H9 (cell line): ENCODE data around the gene HIPK2. TPM values are rescaled to one million over a fixed set of nuclear protein-coding genes. Genes with fewer than 3 reads are reported as not detected.

Experiments used
- DNase-seq: peaks from one replicate; pipeline ENCODE4 v3.0.0-alpha.2; 2017
- H2AFZ ChIP-seq: one replicate; pipeline ENCODE4 v1.6.1; 2013; ENCODE audit warnings: mild to moderate bottlenecking, low read length, control low read depth, moderate library complexity
- H2AK5ac ChIP-seq: 2 replicates; pipeline ENCODE4 v1.6.1; 2013; ENCODE audit warnings: low read length, control low read depth, mixed read lengths; ENCODE audit not compliant: insufficient read length
- H2BK120ac ChIP-seq: one replicate; pipeline ENCODE4 v1.6.1; 2013; ENCODE audit warnings: low read depth, mild to moderate bottlenecking, low read length, control low read depth, inconsistent platforms; ENCODE audit not compliant: poor library complexity, severe bottlenecking
- H2BK12ac ChIP-seq: 2 replicates; pipeline ENCODE4 v1.6.1; 2013; ENCODE audit warnings: low read length, control low read depth, mixed read lengths, low read depth; ENCODE audit not compliant: insufficient read length
- H2BK15ac ChIP-seq: 2 replicates; pipeline ENCODE4 v1.6.1; 2013; ENCODE audit warnings: low read depth, low read length, control low read depth
- H2BK20ac ChIP-seq: one replicate; pipeline ENCODE4 v1.6.1; 2013; ENCODE audit warnings: low read depth, mild to moderate bottlenecking, low read length, control low read depth, inconsistent platforms; ENCODE audit not compliant: poor library complexity, severe bottlenecking
- H2BK5ac ChIP-seq: 2 replicates; pipeline ENCODE4 v1.6.1; 2013; ENCODE audit warnings: low read length, control low read depth, mixed read lengths; ENCODE audit not compliant: insufficient read length
- H3K14ac ChIP-seq: 2 replicates; pipeline ENCODE4 v1.6.1; 2013; ENCODE audit warnings: low read length, control low read depth; ENCODE audit not compliant: insufficient read depth
- H3K18ac ChIP-seq: 2 replicates; pipeline ENCODE4 v1.6.1; 2013; ENCODE audit warnings: low read depth, mild to moderate bottlenecking, mixed read lengths, low read length, control low read depth; ENCODE audit not compliant: insufficient read length
- H3K23ac ChIP-seq: 2 replicates; pipeline ENCODE4 v1.6.1; 2013; ENCODE audit warnings: low read length, control low read depth, mixed read lengths, low read depth; ENCODE audit not compliant: insufficient read length
- H3K23me2 ChIP-seq: 2 replicates; pipeline ENCODE4 v1.6.1; 2013; ENCODE audit warnings: low read depth, mild to moderate bottlenecking, mixed read lengths, low read length, control low read depth; ENCODE audit not compliant: insufficient read length, poor library complexity, severe bottlenecking
- H3K27ac ChIP-seq: 2 replicates; pipeline ENCODE4 v1.5.1; 2013; ENCODE audit warnings: low read length, control low read depth, mixed read lengths, low read depth; ENCODE audit not compliant: insufficient read length
- H3K27me3 ChIP-seq: 2 replicates; pipeline ENCODE4 v1.6.1; 2013; ENCODE audit warnings: low read length, control low read depth, inconsistent platforms; ENCODE audit not compliant: insufficient read depth
- H3K4ac ChIP-seq: 2 replicates; pipeline ENCODE4 v1.6.1; 2013; ENCODE audit warnings: low read depth, mild to moderate bottlenecking, control low read depth, inconsistent platforms, low read length, moderate library complexity
- H3K4me1 ChIP-seq: 2 replicates; pipeline ENCODE4 v1.6.1; 2013; ENCODE audit warnings: low read length, control low read depth, inconsistent platforms; ENCODE audit not compliant: insufficient read depth
- H3K4me2 ChIP-seq: 2 replicates; pipeline ENCODE4 v1.6.1; 2013; ENCODE audit warnings: low read length, control low read depth, mixed read lengths; ENCODE audit not compliant: insufficient read length, insufficient read depth
- H3K56ac ChIP-seq: 2 replicates; pipeline ENCODE4 v1.6.1; 2013; ENCODE audit warnings: low read depth, mild to moderate bottlenecking, mixed read lengths, low read length, control low read depth; ENCODE audit not compliant: insufficient read length
- H3K79me1 ChIP-seq: 2 replicates; pipeline ENCODE4 v1.6.1; 2013; ENCODE audit warnings: low read depth, mild to moderate bottlenecking, moderate library complexity, low read length, control low read depth, inconsistent platforms; ENCODE audit not compliant: insufficient read depth, poor library complexity, severe bottlenecking
- H3K79me2 ChIP-seq: 2 replicates; pipeline ENCODE4 v1.6.1; 2013; ENCODE audit warnings: low read length, control low read depth, inconsistent platforms; ENCODE audit not compliant: insufficient read depth
- H3K9ac ChIP-seq: 2 replicates; pipeline ENCODE4 v1.6.1; 2013; ENCODE audit warnings: low read length, control low read depth, mixed read lengths; ENCODE audit not compliant: insufficient read length; ENCODE audit errors: extremely low read depth
- H3K9me3 ChIP-seq: one replicate; pipeline ENCODE4 v1.6.1; 2013; ENCODE audit warnings: low read depth, low read length, inconsistent platforms; ENCODE audit not compliant: control insufficient read depth
- H3T11ph ChIP-seq: one replicate; pipeline ENCODE4 v1.6.1; 2013; ENCODE audit warnings: mild to moderate bottlenecking, low read length, control low read depth, inconsistent platforms
- H4K20me1 ChIP-seq: one replicate; pipeline ENCODE4 v1.6.1; 2013; ENCODE audit not compliant: control insufficient read depth, insufficient read length, insufficient read depth
- H4K5ac ChIP-seq: 2 replicates; pipeline ENCODE4 v1.6.1; 2013; ENCODE audit warnings: low read depth, mild to moderate bottlenecking, mixed read lengths, low read length, control low read depth; ENCODE audit not compliant: insufficient read length
- H4K8ac ChIP-seq: replicated peaks from 2 replicates; pipeline ENCODE4 v1.6.1; 2013; ENCODE audit warnings: low read length, control low read depth, mixed read lengths, low read depth; ENCODE audit not compliant: insufficient read length
- H4K91ac ChIP-seq: 2 replicates; pipeline ENCODE4 v1.6.1; 2013; ENCODE audit warnings: low read depth, mild to moderate bottlenecking, moderate library complexity, mixed read lengths, low read length, control low read depth; ENCODE audit not compliant: insufficient read length
- H3K27ac Mint-ChIP-seq, 3 experiments: 2 replicates in 2 of 3; 3 replicates in 1 of 3; pipeline ENCODE4 v1.8.0; 2020 to 2021; ENCODE audit warnings: mixed read lengths in 3 of 3, mild to moderate bottlenecking in 1 of 3, moderate library complexity in 1 of 3
- H3K27me3 Mint-ChIP-seq: 2 replicates; pipeline ENCODE4 v1.8.0; 2021; ENCODE audit warnings: low read depth, mild to moderate bottlenecking, moderate library complexity, mixed read lengths
- H3K36me3 Mint-ChIP-seq, 3 experiments: 2 replicates in 2 of 3; 3 replicates in 1 of 3; pipeline ENCODE4 v1.8.0; 2020 to 2021; ENCODE audit warnings: low read depth in 3 of 3, mixed read lengths in 3 of 3; ENCODE audit not compliant: insufficient read depth in 1 of 3
- H3K4me1 Mint-ChIP-seq, 2 experiments: 2 replicates each; pipeline ENCODE4 v1.8.0; 2020; ENCODE audit warnings: mixed read lengths in 2 of 2
- H3K4me3 Mint-ChIP-seq, 2 experiments: 2 replicates in 1 of 2; 3 replicates in 1 of 2; pipeline ENCODE4 v1.8.0; 2020 to 2021; ENCODE audit warnings: mild to moderate bottlenecking in 2 of 2, mixed read lengths in 2 of 2, moderate library complexity in 1 of 2
- H3K9me3 Mint-ChIP-seq, 2 experiments: 2 replicates in 1 of 2; 3 replicates in 1 of 2; pipeline ENCODE4 v1.8.0; 2020; ENCODE audit warnings: mild to moderate bottlenecking in 2 of 2, mixed read lengths in 2 of 2, moderate library complexity in 1 of 2
- CTCF ChIP-seq: fragments of 200-600 bp; sonication (generic); conservative IDR thresholded peaks from 3 replicates; pipeline ENCODE4 v1.8.0; 2021; ENCODE audit warnings: antibody characterized with exemption, mild to moderate bottlenecking
- WGBS: extraction: QIAGEN DNeasy Blood & Tissue Kit; methylation state at CpG from one replicate; pipeline ENCODE4 v1.1.7; 2013; ENCODE audit warnings: missing lambda C conversion rate, low lambda C conversion rate, mixed read lengths; ENCODE audit not compliant: insufficient read length; ENCODE audit errors: extremely low coverage; 5-methylcytosine and 5-hydroxymethylcytosine counted together
- total RNA-seq: library from RNA; stranded (reverse); gene quantifications from 2 replicates; pipeline ENCODE4 v1.2.1, GENCODE V29; 2021

Gene HIPK2
- total RNA-seq, 1 experiment from 2014 or later = 21.9 TPM

DNA sequence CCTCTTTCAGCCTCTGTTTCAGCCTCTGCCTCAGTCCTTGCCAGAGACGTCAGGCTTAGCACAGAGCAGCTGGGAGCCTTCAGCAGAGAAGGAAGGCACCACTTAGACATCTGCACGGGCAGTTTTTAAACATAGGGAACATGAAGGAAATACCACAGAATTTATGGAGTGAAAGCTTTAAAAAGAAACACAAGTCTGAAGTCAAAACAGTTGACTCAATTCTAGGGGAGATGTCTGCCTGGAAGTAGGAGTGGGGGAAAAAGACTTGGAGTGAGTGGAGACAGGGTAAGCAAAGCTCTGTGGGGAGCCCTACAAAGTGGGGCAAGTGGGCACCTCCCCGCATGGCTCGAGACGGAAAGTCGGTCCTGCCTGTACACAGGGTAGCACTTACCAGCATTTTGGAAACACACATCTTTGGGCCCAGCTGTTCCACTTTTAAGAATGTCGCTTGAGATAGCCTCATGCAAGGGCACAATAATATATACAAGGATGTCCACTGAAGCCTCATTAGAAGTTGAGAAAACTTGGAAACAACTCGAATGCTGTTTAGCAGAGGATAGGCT, 46.2 kb upstream of the HIPK2 start:
- no peak for TF ChIP-seq CTCF
- H3K23ac ChIP-seq = no peak overlapping the region
- H4K5ac ChIP-seq = no peak overlapping the region
- no peaks in the 10 kb centered on the region for H3K79me2 ChIP-seq
- no peaks in the 10 kb centered on the region for H3K4me1 ChIP-seq
- WGBS = no CpG with 5 or more reads among the region's 8 CpGs
- H2BK12ac ChIP-seq = no peak overlapping the region
- H2BK120ac ChIP-seq = no peak overlapping the region
- no peaks in the 10 kb centered on the region for H4K20me1 ChIP-seq
- no peak overlapping the region; the same call in 1 of the 2 replicates for H2BK15ac ChIP-seq
- Mint-ChIP-seq H3K27ac (no peak overlapping the region), H3K4me1 (0 out of 4 replicates have a peak, but pooled peaks cover 0 to 2% of the 10 kb centered on the region in 2 experiments), H3K4me3 (no peak overlapping the region), H3K27me3 (peaks cover 7% of the 10 kb centered on the region), H3K9me3 (no peaks in the 10 kb centered on the region; a peak in 1 of 5 replicates), H3K36me3 (no peaks in the 10 kb centered on the region; a peak in 1 of 7 replicates)
- H3K23me2 ChIP-seq = no peaks in the 10 kb centered on the region
- no peak overlapping the region for H3K27ac ChIP-seq
- H4K8ac ChIP-seq = no peak overlapping the region
- no peaks in the 10 kb centered on the region for H3K9me3 ChIP-seq
- no peak overlapping the region for H3K18ac ChIP-seq
- no peak overlapping the region for H2AK5ac ChIP-seq
- no peak overlapping the region for H3K9ac ChIP-seq
- H3K27me3 ChIP-seq = no peaks in the 10 kb centered on the region
- H3T11ph ChIP-seq = no peak overlapping the region
- H3K14ac ChIP-seq = no peak overlapping the region
- H2BK5ac ChIP-seq = no peak overlapping the region
- no peak for DNase-seq
- H2BK20ac ChIP-seq = no peak overlapping the region
- no peak overlapping the region for H4K91ac ChIP-seq
- H2AFZ ChIP-seq = no peak overlapping the region
- H3K4ac ChIP-seq = no peak overlapping the region
- H3K4me2 ChIP-seq = no peak overlapping the region
- H3K56ac ChIP-seq = no peak overlapping the region
- no peaks in the 10 kb centered on the region for H3K79me1 ChIP-seq
